IgD-negative memory B cell (primary cell): ENCODE data around the gene IDH3A. TPM values are rescaled to one million over a fixed set of nuclear protein-coding genes. Genes with fewer than 3 reads are reported as not detected.
A peak's percentile ranks its signal among the peaks of the same experiment; 100 is the strongest.

Experiments used
- H3K27ac Mint-ChIP-seq, 3 donors: one replicate each; pipeline ENCODE4 v1.8.0; 2020 to 2022; ENCODE audit warnings: mild to moderate bottlenecking in 3 of 3, mixed read lengths in 3 of 3, moderate library complexity in 1 of 3
- H3K27me3 Mint-ChIP-seq: one replicate; pipeline ENCODE4 v1.8.0; 2021; ENCODE audit warnings: mixed read lengths
- H3K36me3 Mint-ChIP-seq: one replicate; pipeline ENCODE4 v1.8.0; 2020; ENCODE audit warnings: mild to moderate bottlenecking, mixed read lengths
- H3K4me1 Mint-ChIP-seq, 3 donors: one replicate each; pipeline ENCODE4 v1.8.0; 2020 to 2022; ENCODE audit warnings: mixed read lengths in 3 of 3, mild to moderate bottlenecking in 1 of 3
- H3K4me3 Mint-ChIP-seq, 4 donors: one replicate each; pipeline ENCODE4 v1.8.0; 2020 to 2022; ENCODE audit warnings: mild to moderate bottlenecking in 4 of 4, mixed read lengths in 4 of 4, moderate library complexity in 3 of 4
- H3K9me3 Mint-ChIP-seq, 3 donors: one replicate each; pipeline ENCODE4 v1.8.0; 2020 to 2021; ENCODE audit warnings: mixed read lengths in 3 of 3, mild to moderate bottlenecking in 1 of 3
- polyA plus RNA-seq: library from polyadenylated mRNA; unstranded; fragments of 300-500 nt; fragmentation: Illumina TruSeq; gene quantifications from one replicate; pipeline ENCODE4 v1.2.3, GENCODE V29; 2021

IDH3A gene
- polyA plus RNA-seq, 1 donor from 2014 or later, result 62.1 TPM

DNA sequence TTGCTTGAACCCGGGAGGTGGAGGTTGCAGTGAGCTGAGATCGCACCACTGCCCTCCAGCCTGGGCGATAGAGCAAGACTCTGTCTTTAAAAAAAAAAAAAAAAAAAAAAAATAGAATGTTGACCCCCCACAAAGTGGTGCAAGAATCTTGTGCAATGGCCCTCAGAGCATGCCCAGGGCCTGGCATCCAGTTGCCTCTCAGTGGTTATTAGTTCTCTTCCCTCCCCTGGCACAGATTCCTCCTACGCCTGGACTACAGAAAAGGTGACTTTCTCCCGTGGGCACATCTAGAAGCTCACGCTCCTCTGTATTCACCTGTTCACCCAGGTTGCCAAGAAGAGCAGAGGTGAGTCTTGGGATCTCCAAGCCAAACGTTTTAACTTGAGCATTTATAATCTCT is 48.5 kb downstream of the IDH3A start:
- Mint-ChIP-seq H3K9me3 (no peaks in the 10 kb centered on the region), H3K4me3 (no peak overlapping the region), H3K4me1 (peaks cover 0 to 2% (median 0%) of the 10 kb centered on the region in 3 donors), H3K36me3 (no peaks in the 10 kb centered on the region), H3K27me3 (no peaks in the 10 kb centered on the region), H3K27ac (no peak overlapping the region)

DNA sequence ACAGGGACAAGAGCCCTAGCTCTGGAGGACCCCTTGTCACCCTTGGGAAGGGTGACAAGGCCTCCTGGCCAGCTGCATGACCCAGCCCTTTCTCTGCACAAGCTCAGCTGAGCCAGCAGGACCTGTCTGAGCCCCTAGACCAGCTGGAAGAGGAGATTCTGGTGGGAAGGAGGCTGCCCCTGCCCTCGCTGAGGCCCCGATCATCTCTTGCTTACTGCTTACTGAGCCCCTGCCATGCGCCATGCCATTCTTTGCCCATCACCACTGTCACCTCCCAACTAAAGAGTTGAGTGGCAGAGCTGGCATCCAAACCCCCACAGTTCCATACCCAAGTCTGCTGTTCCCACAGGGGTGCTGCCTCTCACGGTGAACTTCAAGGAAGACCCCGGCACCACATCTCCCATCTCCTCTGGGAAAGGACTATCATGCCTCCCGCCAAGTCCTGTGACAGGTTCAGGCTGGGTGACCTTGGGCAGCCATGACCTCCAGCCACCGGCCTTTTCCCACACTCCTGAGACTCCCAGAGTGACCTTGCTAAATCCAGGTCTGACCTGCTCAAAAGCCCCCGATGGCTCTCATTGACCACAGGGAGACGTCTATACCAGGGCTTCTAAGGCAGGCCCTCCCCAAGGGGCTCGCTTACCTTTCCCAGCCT is 51.2 kb downstream of the IDH3A start:
- Mint-ChIP-seq H3K4me3 (no peak overlapping the region), H3K27me3 (no peaks in the 10 kb centered on the region)

DNA sequence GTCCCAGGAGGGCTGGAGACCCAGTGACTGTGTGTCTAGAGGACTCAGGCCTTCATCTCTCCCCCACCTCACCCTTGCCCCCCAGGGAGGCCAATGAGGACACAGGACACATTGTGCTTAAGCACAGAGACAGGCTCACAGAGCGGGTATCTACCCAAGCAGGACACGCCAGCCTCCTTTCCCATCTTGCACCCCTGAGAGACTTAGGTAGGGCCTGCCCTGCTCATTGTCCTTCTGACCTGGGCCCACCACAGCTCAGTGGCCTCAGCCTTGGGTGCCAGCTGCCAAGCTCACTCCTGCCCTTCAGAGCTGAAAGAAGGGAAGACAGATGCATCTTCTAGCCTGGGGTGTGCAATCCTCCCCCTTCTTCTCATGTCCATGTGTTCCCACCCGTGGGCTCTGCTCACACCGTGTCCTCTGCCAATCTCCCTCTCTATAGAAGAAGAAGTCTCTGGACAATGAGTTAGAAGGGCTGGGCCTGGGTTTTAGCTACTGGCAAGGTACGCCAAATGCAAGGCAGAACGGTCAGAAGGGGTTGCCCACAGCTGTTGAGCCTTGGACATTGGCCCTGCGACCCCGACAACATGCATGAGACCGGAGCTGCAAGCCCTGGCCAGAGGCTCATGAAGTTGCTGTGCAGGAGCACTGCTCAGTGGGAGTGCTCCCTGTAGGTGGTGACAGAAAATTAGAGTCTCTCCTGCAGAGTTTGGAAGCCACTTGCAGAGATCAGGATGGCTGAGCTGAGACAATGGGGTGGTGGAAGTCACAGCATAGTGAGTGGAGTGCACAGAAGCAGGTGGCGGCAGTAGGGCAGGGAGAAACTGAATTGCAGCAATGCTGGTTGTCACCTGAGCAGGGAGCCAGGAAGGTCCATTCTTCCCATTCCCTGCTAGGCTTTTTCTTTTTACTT is 52.4 kb downstream of the IDH3A start:
- Mint-ChIP-seq H3K9me3 (no peaks in the 10 kb centered on the region), H3K27me3 (no peaks in the 10 kb centered on the region), H3K27ac (peak overlapping the region in 1 of 3 donors; percentile 87), H3K36me3 (no peaks in the 10 kb centered on the region), H3K4me3 (no peak overlapping the region), H3K4me1 (no peaks in the 10 kb centered on the region)

More for the DNA sequence above, 51.2 kb downstream of the IDH3A start:
- H3K4me1 Mint-ChIP-seq, result peaks cover 0 to 2% (median 0%) of the 10 kb centered on the region in 3 donors
- H3K9me3 Mint-ChIP-seq, result no peaks in the 10 kb centered on the region
- no peaks in the 10 kb centered on the region for H3K36me3 Mint-ChIP-seq
- peak overlapping the region in 1 of 3 donors; percentile 87 for H3K27ac Mint-ChIP-seq

DNA sequence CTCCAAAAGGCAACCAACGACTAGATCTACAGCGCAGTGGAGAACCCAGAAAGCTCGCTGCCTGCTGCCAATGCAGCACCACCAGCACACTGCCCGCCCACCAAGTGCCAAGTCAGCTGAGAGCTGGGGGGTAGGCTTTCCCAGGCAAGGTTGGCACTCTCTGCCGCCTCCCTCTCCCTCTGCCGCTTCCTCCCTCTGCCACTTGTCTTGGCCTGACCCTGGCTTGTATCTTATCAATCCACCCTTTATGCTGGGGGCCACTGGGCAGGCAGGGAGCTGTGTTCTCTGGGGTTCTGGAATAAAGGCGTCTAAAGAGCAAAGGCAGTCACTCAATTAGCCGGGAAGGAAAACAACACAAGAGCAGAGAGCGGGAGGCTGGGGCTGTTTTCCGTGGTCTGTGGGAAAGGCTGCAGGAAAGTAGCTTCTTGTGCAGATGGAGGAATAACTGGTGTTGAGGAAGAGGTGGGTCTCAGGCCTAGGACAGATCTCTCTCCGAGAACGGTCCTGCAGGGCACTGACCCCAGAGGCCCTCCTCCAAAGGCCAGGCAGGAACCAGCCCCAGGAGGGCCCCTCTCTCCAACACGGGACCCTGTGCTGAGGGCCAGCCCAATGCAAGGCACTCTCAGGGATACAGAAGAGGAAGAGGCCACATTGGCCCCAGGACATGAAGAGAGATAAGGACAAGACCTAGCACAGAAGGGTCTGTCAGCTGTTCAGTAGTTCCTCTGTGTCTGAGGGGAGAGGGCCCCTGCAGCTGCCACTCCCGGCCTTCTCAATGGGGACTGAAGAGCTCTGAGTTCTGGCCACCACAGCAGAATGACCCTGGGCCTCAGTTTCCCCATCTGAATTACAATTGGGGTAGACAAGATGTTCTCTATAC is 54.4 kb downstream of the IDH3A start:
- Mint-ChIP-seq H3K4me3 (no peak overlapping the region), H3K36me3 (no peaks in the 10 kb centered on the region), H3K27me3 (no peaks in the 10 kb centered on the region), H3K9me3 (no peaks in the 10 kb centered on the region), H3K27ac (no peak overlapping the region), H3K4me1 (no peaks in the 10 kb centered on the region)

DNA sequence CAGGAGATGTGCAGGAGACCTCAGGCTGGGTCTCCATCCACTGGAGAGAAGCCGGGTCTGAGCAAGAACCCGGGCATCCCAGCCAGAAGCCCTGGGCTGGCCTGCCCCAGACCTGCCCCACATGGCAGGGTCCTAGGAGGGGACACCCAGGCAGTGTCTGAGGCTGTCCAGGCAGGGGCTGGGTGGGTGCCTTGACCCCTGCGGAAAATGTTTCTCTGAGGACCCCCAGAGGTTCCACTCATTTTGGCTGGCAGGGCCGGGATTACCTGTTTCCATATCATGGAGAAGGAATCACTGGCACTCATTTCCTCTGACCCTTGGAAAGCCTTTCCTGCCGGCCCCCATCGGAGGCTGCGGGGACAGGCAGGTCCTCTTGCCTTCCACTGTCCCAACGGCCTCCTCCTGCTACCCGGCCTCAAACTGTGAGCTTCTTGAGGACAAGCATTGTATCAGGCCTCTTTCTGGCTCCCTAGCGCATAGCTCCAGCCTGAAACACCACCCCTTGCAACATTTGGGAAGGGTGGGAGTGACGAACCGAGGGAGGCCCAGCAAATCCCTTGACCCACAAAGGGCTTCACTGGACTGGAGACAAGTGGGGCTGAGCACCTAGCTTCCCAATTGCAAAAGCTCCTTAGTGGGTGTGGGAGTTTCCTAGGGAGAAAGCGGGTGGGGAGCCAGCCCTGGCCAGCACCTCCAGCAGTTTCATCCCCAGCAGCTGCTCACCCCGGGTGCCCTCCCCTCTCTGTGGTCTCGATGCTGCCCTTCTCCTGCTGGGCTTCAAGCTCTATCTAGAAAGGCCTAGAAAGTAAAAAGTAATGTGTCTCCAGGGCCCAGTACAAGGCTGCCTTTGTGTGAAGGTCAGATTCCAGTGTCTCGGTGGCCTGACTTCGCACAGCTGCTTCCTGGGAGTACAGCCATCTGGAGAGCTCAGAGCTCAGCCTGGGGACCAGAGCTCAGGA is 55.5 kb downstream of the IDH3A start:
- Mint-ChIP-seq H3K27me3 (no peaks in the 10 kb centered on the region), H3K9me3 (no peaks in the 10 kb centered on the region), H3K36me3 (no peaks in the 10 kb centered on the region), H3K4me3 (no peak overlapping the region), H3K27ac (no peak overlapping the region), H3K4me1 (no peaks in the 10 kb centered on the region)

DNA sequence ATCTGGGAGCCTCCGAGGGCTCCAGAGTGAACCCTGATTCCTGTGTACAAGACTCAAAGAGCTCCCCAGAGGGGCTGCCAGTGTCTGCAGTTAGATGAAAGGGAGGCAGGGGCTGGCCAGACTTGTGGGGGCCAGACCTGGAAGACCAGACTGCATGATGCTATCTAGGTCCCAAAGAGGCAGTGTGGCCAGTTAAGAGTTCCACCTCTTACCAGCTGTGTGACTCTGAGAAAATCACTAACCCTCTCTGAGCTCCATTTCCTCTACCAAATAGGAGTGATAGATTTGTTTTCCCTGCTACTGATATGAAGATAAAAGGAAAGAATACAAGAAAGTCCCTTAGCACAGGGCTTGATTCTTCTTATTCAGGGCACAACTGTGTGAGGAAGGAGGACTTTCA is 56.2 kb downstream of the IDH3A start:
- Mint-ChIP-seq H3K9me3 (no peaks in the 10 kb centered on the region), H3K27me3 (no peaks in the 10 kb centered on the region), H3K4me1 (no peaks in the 10 kb centered on the region), H3K36me3 (no peaks in the 10 kb centered on the region), H3K27ac (no peak overlapping the region), H3K4me3 (peak overlapping the region in 1 of 4 donors; percentile 3)

DNA sequence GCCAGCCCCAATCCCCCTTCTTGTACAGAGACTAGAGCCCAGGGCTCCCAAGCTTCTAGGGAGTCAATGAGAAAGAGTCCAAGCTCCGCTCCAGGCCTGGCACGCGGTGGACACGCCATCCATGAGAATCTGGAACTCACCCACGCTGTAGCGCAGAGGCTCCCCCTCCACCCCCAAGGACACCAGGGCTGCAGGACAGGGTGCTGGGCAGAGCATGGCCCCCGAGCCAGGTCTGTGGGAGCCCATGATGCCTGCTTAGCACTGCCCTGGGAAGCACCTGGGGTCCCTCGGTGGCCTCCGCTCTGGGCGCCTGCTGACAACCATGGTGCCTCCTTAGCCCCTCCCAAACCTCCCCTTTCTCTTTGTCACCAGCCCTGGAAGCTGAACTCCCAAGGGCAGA is 56.7 kb downstream of the IDH3A start:
- no peaks in the 10 kb centered on the region for H3K36me3 Mint-ChIP-seq
- no peaks in the 10 kb centered on the region for H3K4me1 Mint-ChIP-seq
- H3K4me3 Mint-ChIP-seq, result no peak overlapping the region
- no peak overlapping the region for H3K27ac Mint-ChIP-seq
- no peaks in the 10 kb centered on the region for H3K27me3 Mint-ChIP-seq
- no peaks in the 10 kb centered on the region for H3K9me3 Mint-ChIP-seq

DNA sequence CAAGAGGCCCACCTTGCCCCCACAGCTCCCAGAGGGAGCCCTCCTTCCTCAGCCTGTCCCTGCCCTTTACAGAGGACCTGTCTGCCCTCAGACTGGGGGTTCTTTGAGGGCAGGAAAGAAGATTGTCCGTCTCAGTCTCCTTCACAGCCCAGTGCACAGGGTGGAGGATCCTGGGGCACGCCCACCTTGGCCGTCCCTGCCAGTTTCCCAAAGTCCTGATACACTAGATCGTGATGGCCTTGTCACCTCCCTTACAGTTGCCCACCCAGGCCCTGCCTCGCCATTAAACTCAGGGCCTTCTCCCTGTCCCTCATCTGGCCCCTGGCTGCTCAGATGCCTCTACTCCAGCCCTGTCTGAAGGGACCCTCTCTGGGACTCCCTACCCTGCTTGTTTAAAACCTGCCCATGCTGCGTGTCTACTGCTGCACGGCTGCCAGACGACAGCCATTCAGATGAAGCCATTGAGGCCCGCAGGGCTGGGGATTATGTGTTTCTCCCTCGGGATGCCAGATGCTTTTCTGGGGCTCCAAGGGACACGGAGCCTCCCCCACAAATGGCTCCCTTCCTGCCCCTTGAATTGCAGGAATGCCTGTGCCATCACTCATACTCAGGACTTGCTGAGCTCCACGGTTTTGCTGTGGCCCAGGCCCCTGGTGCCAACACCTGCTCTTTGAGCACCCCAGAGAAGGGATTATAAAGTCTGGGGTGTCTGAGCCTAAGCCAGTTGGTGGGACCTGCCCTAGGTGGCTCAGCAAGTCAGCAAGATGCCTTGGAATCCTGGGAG is 57.4 kb downstream of the IDH3A start:
- no peak overlapping the region for H3K27ac Mint-ChIP-seq
- H3K36me3 Mint-ChIP-seq, result no peaks in the 10 kb centered on the region
- H3K4me3 Mint-ChIP-seq, result no peak overlapping the region
- H3K27me3 Mint-ChIP-seq, result peaks cover under 1% of the 10 kb centered on the region
- H3K9me3 Mint-ChIP-seq, result no peaks in the 10 kb centered on the region
- H3K4me1 Mint-ChIP-seq, result no peaks in the 10 kb centered on the region

DNA sequence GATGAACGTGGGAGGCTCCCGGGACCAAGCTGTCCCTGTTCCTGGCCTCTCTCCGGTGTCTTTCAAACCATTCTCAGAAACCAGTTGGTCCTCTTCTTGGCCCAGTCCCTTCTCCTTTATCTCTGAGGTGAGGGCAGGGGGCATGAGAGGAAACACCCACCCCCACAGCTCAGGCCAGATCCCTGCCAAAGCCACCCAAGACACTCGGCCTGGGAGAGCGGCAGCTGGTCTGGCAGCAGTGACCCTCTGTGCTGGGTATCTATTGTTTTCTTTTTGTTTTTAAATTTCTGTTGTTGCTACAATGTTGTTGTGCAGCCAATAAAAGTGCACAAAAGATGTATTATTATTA is 57.9 kb downstream of the IDH3A start:
- H3K27ac Mint-ChIP-seq, result no peak overlapping the region

DNA sequence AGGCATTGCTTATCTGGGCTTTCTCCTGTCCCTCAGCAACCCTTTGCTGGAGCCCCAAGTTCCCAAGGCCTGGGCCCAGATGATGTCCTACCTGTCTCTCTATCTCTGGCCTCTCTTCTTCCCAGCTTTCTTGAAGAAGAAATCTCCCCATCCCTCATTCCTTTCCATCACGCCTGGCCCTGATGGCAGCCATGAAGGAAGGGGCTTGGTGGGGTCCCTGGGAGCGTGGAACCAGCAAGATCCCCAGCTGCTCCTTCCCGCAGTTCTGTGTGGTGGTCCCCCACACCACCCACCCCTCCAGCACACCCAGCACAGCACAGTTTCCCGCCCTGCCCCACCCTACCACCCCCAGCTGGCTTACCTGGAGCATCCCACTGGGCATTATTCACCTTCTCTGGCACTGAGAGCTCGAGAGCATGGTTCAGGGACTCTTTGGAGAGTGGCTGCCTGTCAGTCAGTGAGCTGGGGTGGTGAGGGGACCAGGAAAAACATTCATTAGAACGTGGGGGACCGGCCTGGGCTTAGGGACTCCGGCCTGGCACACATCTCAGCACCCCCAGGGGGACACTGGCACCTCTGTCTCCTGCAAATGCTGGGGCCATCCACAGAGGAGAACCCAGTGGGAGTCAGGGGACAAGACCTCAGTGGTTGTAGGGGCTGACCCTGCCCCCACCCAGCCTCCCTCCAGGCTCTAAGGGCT is 58.6 kb downstream of the IDH3A start:
- Mint-ChIP-seq H3K9me3 (no peaks in the 10 kb centered on the region), H3K27ac (no peak overlapping the region), H3K27me3 (peaks cover 6% of the 10 kb centered on the region), H3K4me3 (no peak overlapping the region), H3K36me3 (no peaks in the 10 kb centered on the region), H3K4me1 (no peaks in the 10 kb centered on the region)

More for the DNA sequence above, 57.9 kb downstream of the IDH3A start:
- Mint-ChIP-seq H3K9me3 (no peaks in the 10 kb centered on the region), H3K4me3 (no peak overlapping the region), H3K4me1 (no peaks in the 10 kb centered on the region), H3K36me3 (no peaks in the 10 kb centered on the region), H3K27me3 (peaks cover 6% of the 10 kb centered on the region)

DNA sequence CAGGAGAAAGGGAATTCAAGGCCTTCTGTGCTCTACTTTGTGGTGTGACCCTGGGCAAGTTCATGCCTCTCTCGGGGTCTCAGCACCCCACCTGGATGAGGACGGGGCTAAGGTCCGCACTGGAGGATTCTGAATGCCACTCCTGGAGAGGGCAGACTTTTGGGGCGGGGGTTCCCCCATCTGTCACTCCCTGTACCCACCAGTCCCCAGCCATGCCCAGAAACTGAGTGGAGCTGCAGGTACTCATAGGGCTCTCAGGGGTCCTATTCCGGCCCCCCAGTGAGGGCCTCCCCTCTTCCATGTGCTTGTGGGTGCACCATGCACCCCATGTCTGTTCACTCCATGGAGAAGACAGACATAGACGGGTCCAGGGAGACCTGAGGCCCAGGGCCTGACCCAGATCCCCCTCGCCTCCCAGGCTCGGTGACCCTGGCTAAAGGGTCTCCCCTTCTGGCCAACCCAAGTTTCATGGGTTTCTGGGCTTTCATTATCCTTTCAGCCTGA is 59.2 kb downstream of the IDH3A start:
- Mint-ChIP-seq H3K9me3 (no peaks in the 10 kb centered on the region), H3K27ac (no peak overlapping the region), H3K4me3 (no peak overlapping the region), H3K36me3 (no peaks in the 10 kb centered on the region), H3K27me3 (peaks cover 8% of the 10 kb centered on the region), H3K4me1 (no peaks in the 10 kb centered on the region)

DNA sequence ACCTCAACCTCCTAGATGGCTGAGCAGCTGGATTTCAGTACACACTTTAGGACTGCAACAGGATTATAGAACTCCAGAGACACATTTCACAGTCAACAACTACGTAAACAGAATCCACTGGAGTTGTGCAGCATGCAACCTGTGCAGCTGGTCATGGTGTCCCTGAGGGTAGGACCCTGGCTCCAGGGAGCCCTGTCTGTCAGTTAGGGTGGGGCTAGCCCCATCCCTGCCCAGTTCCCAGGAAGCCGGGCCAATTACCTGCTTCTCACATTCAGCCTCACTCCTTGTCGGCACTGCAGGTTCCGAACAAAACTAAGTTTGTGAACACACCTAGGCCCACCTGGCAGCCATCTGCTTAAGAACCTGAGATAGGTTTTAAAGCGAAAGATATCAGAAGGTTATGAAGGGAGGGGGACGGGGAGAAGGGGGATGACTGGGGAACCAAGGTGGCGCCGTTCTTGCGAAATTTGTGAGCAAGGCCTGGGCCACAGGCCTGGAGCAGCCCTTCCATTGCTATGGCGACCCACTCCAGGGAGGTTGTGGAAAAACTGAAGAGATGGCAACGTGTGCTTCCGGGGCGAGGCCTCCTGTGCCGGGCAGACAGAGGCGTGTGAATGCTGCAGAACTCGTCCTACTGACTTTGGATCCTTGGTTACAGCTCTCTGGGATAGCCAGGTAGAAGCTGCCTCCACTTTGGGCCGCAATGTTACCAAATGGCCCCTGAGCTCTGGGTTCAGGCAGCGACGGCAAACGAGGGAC is 59.9 kb downstream of the IDH3A start:
- H3K36me3 Mint-ChIP-seq, result no peaks in the 10 kb centered on the region
- no peaks in the 10 kb centered on the region for H3K4me1 Mint-ChIP-seq
- no peak overlapping the region for H3K27ac Mint-ChIP-seq
- H3K4me3 Mint-ChIP-seq, result no peak overlapping the region
- no peaks in the 10 kb centered on the region for H3K9me3 Mint-ChIP-seq
- H3K27me3 Mint-ChIP-seq, result peaks cover 13% of the 10 kb centered on the region
